ENCODE data around the gene SLC6A4. TPM values are rescaled to one million over a fixed set of nuclear protein-coding genes. Genes with fewer than 3 reads are reported as not detected.

SLC6A4 gene
- total and polyA plus RNA-seq, 2 of the 8 experiments (the other 6 are each of a cell fraction or from before 2014, with no cell fraction given) = 0.09 to 0.33 TPM

- H3K9ac ChIP-seq (replicated peaks in 1 of 4; ENCODE audit: extremely low read depth in 1 of 4, low read depth in 3 of 4, low read length in 3 of 4) = no peak overlapping the region
- no peak overlapping the region for H2BK15ac ChIP-seq (ENCODE audit: low read length)
- 87% methylated on average over 11 of the region's 11 CpGs; no CpG with 5 or more reads in 1 of the 2 experiments for WGBS, 2 experiments (ENCODE audit: extremely low coverage in 1 of 2, insufficient coverage in 1 of 2, insufficient read length in 1 of 2, insufficient replicate concordance in 2 of 2, low coverage in 1 of 2, low lambda C conversion rate in 2 of 2, missing lambda C conversion rate in 1 of 2)
- no peak overlapping the region for H2BK12ac ChIP-seq (ENCODE audit: low read depth, low read length)
- no peak overlapping the region for H2BK20ac ChIP-seq (ENCODE audit: low read length)
- H4K91ac ChIP-seq (replicated peaks; ENCODE audit: insufficient read length, low read length) = no peak overlapping the region
- no peaks in the 10 kb centered on the region; the same call in 1 of the 2 replicates for H3K79me1 ChIP-seq (ENCODE audit: low read depth, low read length)
- POLR2A ChIA-PET (ENCODE audit: partially characterized antibody) = no interaction called here
- H4K5ac ChIP-seq (ENCODE audit: insufficient read length, low read depth, low read length) = no peak overlapping the region
- FAIRE-seq (no peak), DNase-seq (ENCODE audit: low read depth in 1 of 2, low spot score in 2 of 2) (no peak)
- H3K14ac ChIP-seq (ENCODE audit: insufficient read length) = no peak overlapping the region
- H3K27ac ChIP-seq (ENCODE audit: low read depth, low read length) = no peak overlapping the region
- H3K27me3 ChIP-seq (replicated peaks in 1 of 4; ENCODE audit: control insufficient read depth in 3 of 4, extremely low read depth in 1 of 4, insufficient read depth in 3 of 4, low read length in 3 of 4) = no peaks in the 10 kb centered on the region
- no peak overlapping the region for H2BK5ac ChIP-seq (ENCODE audit: low read depth, low read length)
- no peaks in the 10 kb centered on the region for H3K23me2 ChIP-seq (ENCODE audit: low read depth, low read length)
- no peak overlapping the region for H2AK5ac ChIP-seq (ENCODE audit: low read depth, low read length)
- H3K36me3 ChIP-seq (ENCODE audit: control insufficient read depth in 2 of 4, insufficient read depth in 4 of 4, low read length in 3 of 4) = no peaks in the 10 kb centered on the region
- CTCF ChIA-PET (ENCODE audit: partially characterized antibody) = no interaction called here
- no peak overlapping the region for H3K4me2 ChIP-seq (ENCODE audit: insufficient read depth in 1 of 2, low read depth in 2 of 2, low read length in 2 of 2)
- H3K4ac ChIP-seq (replicated peaks; ENCODE audit: insufficient read length, low read depth, low read length) = no peak overlapping the region
- H3K4me1 ChIP-seq (replicated peaks in 1 of 4; ENCODE audit: control insufficient read depth in 3 of 4, insufficient read depth in 4 of 4, low read length in 3 of 4) = no peaks in the 10 kb centered on the region; a peak in 2 of 7 replicates
- no peak overlapping the region for H3K56ac ChIP-seq (replicated peaks; ENCODE audit: insufficient read length, low read depth, low read length)
- no peaks in the 10 kb centered on the region for H3K9me3 ChIP-seq (ENCODE audit: insufficient read depth in 2 of 2, low read depth in 1 of 2, low read length in 1 of 2)
- no peak overlapping the region for H4K8ac ChIP-seq (ENCODE audit: extremely low read depth, insufficient read depth, low read length)
- H3K79me2 ChIP-seq (ENCODE audit: control insufficient read depth in 1 of 2, insufficient read depth in 2 of 2, low read length in 2 of 2) = no peaks in the 10 kb centered on the region
- no peak overlapping the region for H3K4me3 ChIP-seq (ENCODE audit: extremely low read depth in 1 of 4, insufficient read depth in 2 of 4, low read depth in 3 of 4, low read length in 4 of 4)
- no peak overlapping the region for H3K18ac ChIP-seq (ENCODE audit: extremely low read depth, low read length)
- H3K23ac ChIP-seq (ENCODE audit: insufficient read length) = no peak overlapping the region
- H2BK120ac ChIP-seq (replicated peaks; ENCODE audit: low read depth, low read length) = no peak overlapping the region
- H2AFZ ChIP-seq (ENCODE audit: low read length) = no peak overlapping the region
- H4K20me1 ChIP-seq (replicated peaks in 1 of 2; ENCODE audit: control insufficient read depth in 1 of 2, insufficient read depth in 2 of 2, low read length in 2 of 2) = no peaks in the 10 kb centered on the region
- TF ChIP-seq KDM1A (IDR thresholded peaks at IDR 0.05; ENCODE audit: borderline replicate concordance, low read length) = no peak
- TF ChIP-seq BCL11A (IDR thresholded peaks at IDR 0.05; ENCODE audit: low read depth in 2 of 2, low read length in 2 of 2) = no peak
- TF ChIP-seq JUN (IDR thresholded peaks at IDR 0.05; ENCODE audit: low read depth, low read length) = no peak
- TF ChIP-seq CREB1 (IDR thresholded peaks at IDR 0.05) = no peak
Measured at GRCh38 chr17:30217746-30218245, 17.7 kb downstream of the SLC6A4 start.

Data from H1 (cell line).